Endothelial cell of umbilical vein (primary cell): Measurements from ENCODE around the gene NOD1. TPM values are rescaled to one million over a fixed set of nuclear protein-coding genes. Genes with fewer than 3 reads are reported as not detected.

ENCODE experiments used
- BruUV-seq: library from RNA; stranded (reverse); fragments of 400-500 nt; replicated peaks from 2 replicates; lab custom pipeline; 2021; lab: Mats Ljungman, UMichigan
- CTCF ChIA-PET: fragments of 300-600, 350-600 bp; sonication (Branson Sonifier 250); formaldehyde crosslinking; loops from one replicate; lab custom pipeline; 2021; ENCODE audit warnings: antibody characterized with exemption, inconsistent platforms; lab: Charles Lee
- POLR2A ChIA-PET: fragments of 300-600, 350-600 bp; sonication (Branson Sonifier 250); formaldehyde crosslinking; loops from one replicate; lab custom pipeline; 2021; ENCODE audit warnings: antibody characterized with exemption, inconsistent platforms; lab: Charles Lee
- DNase-seq: peaks from one replicate; pipeline ENCODE4 v3.0.0-alpha.2; 2011; ENCODE audit warnings: low read depth, low spot score
- FAIRE-seq: peaks from 2 replicates; lab custom pipeline; 2011; peaks lifted over from hg19 to GRCh38; lab: Jason Lieb, UNC
- H2AFZ ChIP-seq: 2 replicates; pipeline ENCODE4 v1.6.0; 2012; ENCODE audit warnings: low read depth, low read length, control low read depth, inconsistent platforms
- H3K27ac ChIP-seq: 2 replicates; pipeline ENCODE4 v1.5.1; 2011; ENCODE audit warnings: low read depth, mild to moderate bottlenecking, control low read depth, low read length, moderate library complexity; ENCODE audit not compliant: insufficient read depth
- H3K27me3 ChIP-seq, 2 experiments: 2 replicates each; pipeline versions ENCODE4 v1.6.0 to v1.6.1; 2011; ENCODE audit warnings: low read length in 2 of 2, mixed read lengths in 1 of 2; ENCODE audit not compliant: control insufficient read depth in 2 of 2, insufficient read depth in 2 of 2
- H3K36me3 ChIP-seq, 2 experiments: 2 replicates in 1 of 2; 3 replicates in 1 of 2; pipeline ENCODE4 v1.5.1; 2011; ENCODE audit warnings: low read length in 2 of 2, mild to moderate bottlenecking in 1 of 2, moderate library complexity in 1 of 2; ENCODE audit not compliant: control insufficient read depth in 2 of 2, insufficient read depth in 2 of 2; ENCODE audit errors: extremely low read depth in 1 of 2
- H3K4me1 ChIP-seq: 3 replicates; pipeline ENCODE4 v1.5.1; 2011; ENCODE audit warnings: mild to moderate bottlenecking, low read length; ENCODE audit not compliant: control insufficient read depth, insufficient read depth; ENCODE audit errors: extremely low read depth
- H3K4me2 ChIP-seq: 2 replicates; pipeline ENCODE4 v1.6.1; 2011; ENCODE audit warnings: low read length, control low read depth, mixed read lengths; ENCODE audit not compliant: insufficient read depth
- H3K4me3 ChIP-seq, 3 experiments: fragments of 200-600 bp in 1 of 3; sonication (generic), shearing (Covaris generic) in 1 of 3; replicated peaks in 1 of 3; 2 replicates each; pipeline ENCODE4 v1.5.1; 2011 to 2016; ENCODE audit warnings: control low read depth in 3 of 3, low read length in 3 of 3, mild to moderate bottlenecking in 2 of 3, inconsistent platforms in 1 of 3, low read depth in 1 of 3, moderate library complexity in 1 of 3; ENCODE audit not compliant: insufficient read depth in 1 of 3
- H3K79me2 ChIP-seq: 2 replicates; pipeline ENCODE4 v1.6.0; 2012; ENCODE audit warnings: low read length, inconsistent platforms; ENCODE audit not compliant: control insufficient read depth, insufficient read depth
- H3K9ac ChIP-seq: replicated peaks from 2 replicates; pipeline ENCODE3; 2011; ENCODE audit warnings: low read length, control low read depth; ENCODE audit not compliant: insufficient read depth; ENCODE audit errors: extremely low read depth
- H3K9me1 ChIP-seq: replicated peaks from 3 replicates; pipeline ENCODE4 v1.6.0; 2011; ENCODE audit warnings: mild to moderate bottlenecking, low read length; ENCODE audit not compliant: control insufficient read depth, insufficient read depth; ENCODE audit errors: extremely low read depth
- H3K9me3 ChIP-seq: replicated peaks from 2 replicates; pipeline ENCODE4 v1.5.1; 2012; ENCODE audit warnings: low read length, inconsistent platforms; ENCODE audit not compliant: control insufficient read depth, insufficient read depth
- H4K20me1 ChIP-seq: replicated peaks from 2 replicates; pipeline ENCODE3; 2011; ENCODE audit warnings: mild to moderate bottlenecking, low read length; ENCODE audit not compliant: control insufficient read depth, insufficient read depth; ENCODE audit errors: extremely low read depth
- FOS ChIP-seq: IDR thresholded peaks from 2 replicates; pipeline ENCODE4 v1.6.1; 2011; ENCODE audit warnings: mild to moderate bottlenecking, low read length, moderate library complexity, borderline replicate concordance; ENCODE audit not compliant: insufficient read depth
- GATA2 ChIP-seq: IDR thresholded peaks from 2 replicates; pipeline ENCODE4 v1.7.0; 2011; ENCODE audit warnings: low read depth, mild to moderate bottlenecking, moderate library complexity, mixed read lengths, low read length; ENCODE audit not compliant: insufficient read length, insufficient read depth
- MYC ChIP-seq: IDR thresholded peaks from one replicate; pipeline ENCODE4 v1.6.1; 2011; ENCODE audit warnings: mild to moderate bottlenecking, low read depth, low read length
- POLR2A ChIP-seq: IDR thresholded peaks from 2 replicates; pipeline ENCODE4 v1.6.1; 2012; ENCODE audit warnings: low read depth, mild to moderate bottlenecking, control low read depth, low read length
- dilution Hi-C: fragments of 300-500 bp; cut with MboI; formaldehyde crosslinking; loops from one replicate; pipeline ENCODE4 v1.15.0; 2019; ENCODE audit warnings: low sequenced_read_pairs; ENCODE audit not compliant: extremely low pct_ligation_motif_present
- intact Hi-C: fragments of 100-400 bp; cut with micrococcal nuclease; formaldehyde crosslinking; loops from one replicate; pipeline ENCODE4 v1.10.0; 2022
- polyA plus RNA-seq, 4 experiments: library from polyadenylated mRNA; depleted of rRNA in 3 of 4; stranded (reverse) in 3 of 4; unstranded in 1 of 4; fragments of >200 nt; gene quantifications; 2 replicates each; pipeline versions ENCODE4 v1.2.1 to v1.2.3, GENCODE V29; 2011 to 2012; ENCODE audit warnings: missing spikeins in 1 of 4
- total RNA-seq: library from RNA; stranded (reverse); gene quantifications from 2 replicates; pipeline ENCODE4 v1.2.3, GENCODE V29; 2021
- TF ChIP-seq, protein P1 (sequence below), 2 donors: IDR thresholded peaks; 1 replicate in 1 of 2; 2 replicates in 1 of 2; pipeline ENCODE4 v1.5.1; 2011; ENCODE audit warnings: low read length in 2 of 2, mild to moderate bottlenecking in 2 of 2, moderate library complexity in 2 of 2, control low read depth in 1 of 2, inconsistent platforms in 1 of 2, low read depth in 1 of 2; ENCODE audit not compliant: insufficient read depth in 1 of 2; ENCODE audit errors: extremely low read depth in 1 of 2

Gene NOD1
- total and polyA plus RNA-seq, 2 donors (not counting 3 experiments of a cell fraction or from before 2014, with no cell fraction given) = 22.1 to 39.2 TPM

- H3K27me3 ChIP-seq = no peaks in the 10 kb centered on the region
- no peak overlapping the region for H2AFZ ChIP-seq
- BruUV-seq = no TSS peak
- dilution Hi-C loops = no loop called here
- intact Hi-C loops = no loop called here
- H3K4me1 ChIP-seq = no peaks in the 10 kb centered on the region
- H4K20me1 ChIP-seq = no peaks in the 10 kb centered on the region
- H3K27ac ChIP-seq = no peak overlapping the region
- no peak overlapping the region for H3K9ac ChIP-seq
- DNase-seq (no peak), FAIRE-seq (peak; percentile 15)
- peaks cover 28 to 43% of the 10 kb centered on the region in 2 experiments for H3K36me3 ChIP-seq
- POLR2A ChIA-PET = no interaction called here
- no peaks in the 10 kb centered on the region for H3K9me3 ChIP-seq
- H3K4me2 ChIP-seq = no peak overlapping the region
- H3K9me1 ChIP-seq = no peaks in the 10 kb centered on the region
- CTCF ChIA-PET = no interaction called here
- no peaks in the 10 kb centered on the region for H3K79me2 ChIP-seq
- no peak for TF ChIP-seq POLR2A
- no peak for TF ChIP-seq MYC
- no peak for TF ChIP-seq FOS
- TF ChIP-seq, protein P1, sequence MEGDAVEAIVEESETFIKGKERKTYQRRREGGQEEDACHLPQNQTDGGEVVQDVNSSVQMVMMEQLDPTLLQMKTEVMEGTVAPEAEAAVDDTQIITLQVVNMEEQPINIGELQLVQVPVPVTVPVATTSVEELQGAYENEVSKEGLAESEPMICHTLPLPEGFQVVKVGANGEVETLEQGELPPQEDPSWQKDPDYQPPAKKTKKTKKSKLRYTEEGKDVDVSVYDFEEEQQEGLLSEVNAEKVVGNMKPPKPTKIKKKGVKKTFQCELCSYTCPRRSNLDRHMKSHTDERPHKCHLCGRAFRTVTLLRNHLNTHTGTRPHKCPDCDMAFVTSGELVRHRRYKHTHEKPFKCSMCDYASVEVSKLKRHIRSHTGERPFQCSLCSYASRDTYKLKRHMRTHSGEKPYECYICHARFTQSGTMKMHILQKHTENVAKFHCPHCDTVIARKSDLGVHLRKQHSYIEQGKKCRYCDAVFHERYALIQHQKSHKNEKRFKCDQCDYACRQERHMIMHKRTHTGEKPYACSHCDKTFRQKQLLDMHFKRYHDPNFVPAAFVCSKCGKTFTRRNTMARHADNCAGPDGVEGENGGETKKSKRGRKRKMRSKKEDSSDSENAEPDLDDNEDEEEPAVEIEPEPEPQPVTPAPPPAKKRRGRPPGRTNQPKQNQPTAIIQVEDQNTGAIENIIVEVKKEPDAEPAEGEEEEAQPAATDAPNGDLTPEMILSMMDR (IDR thresholded peaks at IDR 0.05; ENCODE audit: extremely low read depth in 1 of 2, insufficient read depth in 1 of 2, low read depth in 1 of 2, low read length in 2 of 2) = no peak
- no peak overlapping the region for H3K4me3 ChIP-seq
These were observed 51.1 kb downstream of the NOD1 start for GRCh38 chr7:30427296-30428070.

GRCh38 chr7:30424506-30424905, 54.1 kb downstream of the NOD1 start:
- H2AFZ ChIP-seq = no peak overlapping the region
- peaks cover 16 to 32% of the 10 kb centered on the region in 2 experiments for H3K36me3 ChIP-seq
- dilution Hi-C loops = no loop called here
- ChIA-PET POLR2A (no interaction called here), CTCF (interaction anchor here (1.2 kb wide), 1 partner anchor 149 kb away, joined by 4 read pairs; no protein-coding TSS in a partner anchor)
- no peaks in the 10 kb centered on the region for H3K27me3 ChIP-seq
- no peak overlapping the region for H3K4me2 ChIP-seq
- intact Hi-C loops = no loop called here
- no peaks in the 10 kb centered on the region for H3K79me2 ChIP-seq
- H3K9me1 ChIP-seq = no peaks in the 10 kb centered on the region
- TSS peak; percentile 47 for BruUV-seq
- H3K9ac ChIP-seq = no peak overlapping the region
- H3K9me3 ChIP-seq = no peaks in the 10 kb centered on the region
- no peaks in the 10 kb centered on the region for H3K4me1 ChIP-seq
- peak; percentile 15 for FAIRE-seq
- no peak for DNase-seq
- TF ChIP-seq MYC (no peak), GATA2 (no peak), POLR2A (no peak)
- no peaks in the 10 kb centered on the region for H4K20me1 ChIP-seq
- H3K27ac ChIP-seq = no peak overlapping the region
- no peak overlapping the region for H3K4me3 ChIP-seq
